ENCODE measurements around the gene CSNK1G1.

The CSNK1G1 gene

GRCh38 chr15:64310036-64310435, 45.9 kb downstream of the CSNK1G1 start:
- Histone ChIP-seq H3K4me2 (no peak overlapping the region), H3K27ac (no peak overlapping the region), H4K20me1 (peaks cover 7% of the 10 kb centered on the region), H3K27me3 (no peaks in the 10 kb centered on the region), H3K4me3 (no peak overlapping the region), H3K9ac (no peak overlapping the region), H3K4me1 (no peaks in the 10 kb centered on the region), H3K9me3 (0 out of 2 replicates have a peak, but pooled peaks cover 5% of the 10 kb centered on the region), H3K36me3 (no peaks in the 10 kb centered on the region)
- TF ChIP-seq Cebpa-rat (IDR thresholded peaks at IDR 0.05) = no peak

GRCh38 chr15:64305261-64305660, 50.7 kb downstream of the CSNK1G1 start:
- Histone ChIP-seq H3K9me3 (no peaks in the 10 kb centered on the region), H3K4me1 (no peaks in the 10 kb centered on the region), H3K27me3 (no peaks in the 10 kb centered on the region), H3K4me3 (no peak overlapping the region), H3K9ac (no peak overlapping the region), H3K27ac (no peak overlapping the region), H4K20me1 (no peaks in the 10 kb centered on the region; the same call in 1 of the 2 replicates), H3K4me2 (no peak overlapping the region), H3K36me3 (peaks cover 8% of the 10 kb centered on the region)
- no peak for TF ChIP-seq Cebpa-rat (IDR thresholded peaks at IDR 0.05)

DNA sequence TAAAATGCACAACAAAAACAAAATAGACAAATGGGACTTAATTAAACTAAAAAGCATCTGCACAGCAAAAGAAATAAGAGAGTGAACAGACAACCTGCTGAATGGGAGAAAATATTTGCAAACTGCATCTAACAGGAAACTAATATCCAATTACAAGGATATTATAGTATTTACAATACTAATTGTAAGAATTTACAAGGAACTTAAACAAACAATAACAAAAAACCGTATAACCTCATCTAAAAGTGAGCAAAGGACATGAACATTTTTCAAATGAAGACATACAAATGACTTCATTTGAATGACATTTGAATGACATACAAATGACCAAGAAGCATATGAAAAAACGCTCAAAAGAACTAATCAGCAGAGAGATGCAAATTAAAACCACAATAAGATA, 66.4 kb downstream of the CSNK1G1 start:
- no peak overlapping the region for H3K27ac ChIP-seq
- 0 out of 2 replicates have a peak, but pooled peaks cover 4% of the 10 kb centered on the region for H4K20me1 ChIP-seq
- no peak overlapping the region for H3K4me2 ChIP-seq
- no peak overlapping the region for H3K9ac ChIP-seq
- no peak overlapping the region for H3K4me3 ChIP-seq
- H3K27me3 ChIP-seq = no peaks in the 10 kb centered on the region
- peaks cover 11% of the 10 kb centered on the region; the same call in 1 of the 2 replicates for H3K36me3 ChIP-seq
- H3K4me1 ChIP-seq = peaks cover 8% of the 10 kb centered on the region
- H3K9me3 ChIP-seq = no peaks in the 10 kb centered on the region
- TF ChIP-seq Cebpa-rat (IDR thresholded peaks at IDR 0.05) = no peak

GRCh38 chr15:64288999-64289398, 67.0 kb downstream of the CSNK1G1 start:
- no peak overlapping the region for H3K9ac ChIP-seq
- peaks cover 11% of the 10 kb centered on the region; the same call in 1 of the 2 replicates for H3K36me3 ChIP-seq
- no peak overlapping the region for H3K4me2 ChIP-seq
- TF ChIP-seq Cebpa-rat (IDR thresholded peaks at IDR 0.05) = no peak
- no peak overlapping the region for H3K4me3 ChIP-seq
- peaks cover 8% of the 10 kb centered on the region for H3K4me1 ChIP-seq
- H3K27ac ChIP-seq = no peak overlapping the region
- no peaks in the 10 kb centered on the region for H3K9me3 ChIP-seq
- 0 out of 2 replicates have a peak, but pooled peaks cover 4% of the 10 kb centered on the region for H4K20me1 ChIP-seq
- no peaks in the 10 kb centered on the region for H3K27me3 ChIP-seq

GRCh38 chr15:64288577-64288976, 67.4 kb downstream of the CSNK1G1 start:
- TF ChIP-seq Cebpa-rat (IDR thresholded peaks at IDR 0.05) = no peak
- Histone ChIP-seq H3K36me3 (peaks cover 10% of the 10 kb centered on the region; the same call in 1 of the 2 replicates), H3K4me2 (no peak overlapping the region), H3K4me1 (peaks cover 8% of the 10 kb centered on the region), H3K9ac (no peak overlapping the region), H3K27me3 (no peaks in the 10 kb centered on the region), H4K20me1 (0 out of 2 replicates have a peak, but pooled peaks cover 3% of the 10 kb centered on the region), H3K9me3 (no peaks in the 10 kb centered on the region), H3K27ac (no peak overlapping the region), H3K4me3 (no peak overlapping the region)

- Histone ChIP-seq H3K4me2 (no peak overlapping the region), H4K20me1 (no peaks in the 10 kb centered on the region), H3K9me3 (no peaks in the 10 kb centered on the region), H3K27ac (no peak overlapping the region), H3K9ac (no peak overlapping the region), H3K27me3 (no peaks in the 10 kb centered on the region), H3K36me3 (peaks cover 8% of the 10 kb centered on the region; the same call in 1 of the 2 replicates), H3K4me3 (no peak overlapping the region), H3K4me1 (peaks cover 8% of the 10 kb centered on the region)
- no peak for TF ChIP-seq Cebpa-rat (IDR thresholded peaks at IDR 0.05)
Measured at GRCh38 chr15:64287953-64288352, 68.0 kb downstream of the CSNK1G1 start.

- Histone ChIP-seq H3K9ac (no peak overlapping the region), H3K4me1 (no peaks in the 10 kb centered on the region), H3K27me3 (no peaks in the 10 kb centered on the region), H3K9me3 (peaks cover 6% of the 10 kb centered on the region), H3K27ac (no peak overlapping the region), H3K4me2 (no peak overlapping the region), H3K36me3 (peaks cover 14% of the 10 kb centered on the region), H3K4me3 (no peak overlapping the region), H4K20me1 (no peaks in the 10 kb centered on the region)
- no peak for TF ChIP-seq Cebpa-rat (IDR thresholded peaks at IDR 0.05)
Measured at GRCh38 chr15:64286473-64286872, 69.5 kb downstream of the CSNK1G1 start.

GRCh38 chr15:64285871-64286270, 70.1 kb downstream of the CSNK1G1 start:
- Histone ChIP-seq H3K27me3 (no peaks in the 10 kb centered on the region), H3K9ac (no peak overlapping the region), H4K20me1 (no peaks in the 10 kb centered on the region), H3K4me1 (no peaks in the 10 kb centered on the region), H3K27ac (no peak overlapping the region), H3K9me3 (peaks cover 12% of the 10 kb centered on the region), H3K36me3 (peaks cover 20% of the 10 kb centered on the region), H3K4me3 (no peak overlapping the region), H3K4me2 (no peak overlapping the region)
- TF ChIP-seq Cebpa-rat (IDR thresholded peaks at IDR 0.05) = no peak

GRCh38 chr15:64285150-64285549, 70.8 kb downstream of the CSNK1G1 start:
- Histone ChIP-seq H3K9ac (no peak overlapping the region), H3K4me1 (no peaks in the 10 kb centered on the region), H3K9me3 (peaks cover 14% of the 10 kb centered on the region), H3K4me3 (no peak overlapping the region), H3K4me2 (no peak overlapping the region), H3K36me3 (peaks cover 20% of the 10 kb centered on the region), H3K27ac (no peak overlapping the region), H3K27me3 (no peaks in the 10 kb centered on the region), H4K20me1 (no peaks in the 10 kb centered on the region)
- no peak for TF ChIP-seq Cebpa-rat (IDR thresholded peaks at IDR 0.05)

DNA sequence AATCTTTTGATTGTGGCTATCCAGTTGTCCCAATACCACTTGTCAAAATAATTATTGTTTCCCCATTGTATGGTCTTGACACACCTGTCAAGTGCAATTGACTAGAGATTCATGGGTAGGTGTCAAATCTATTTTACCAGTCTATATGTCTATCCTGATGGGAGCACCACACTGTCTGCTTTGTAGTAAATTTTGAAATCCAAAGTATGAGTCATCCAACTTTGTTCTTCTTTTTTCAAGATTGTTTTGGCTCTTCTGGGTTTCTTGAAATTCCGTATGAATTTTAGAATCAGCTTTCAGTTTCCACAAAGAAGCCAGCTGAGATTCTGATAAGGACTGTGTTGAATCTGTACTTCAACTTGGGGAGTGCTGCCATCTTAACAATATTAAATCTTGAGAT, 71.9 kb downstream of the CSNK1G1 start:
- no peak for TF ChIP-seq Cebpa-rat (IDR thresholded peaks at IDR 0.05)
- H3K4me2 ChIP-seq = no peak overlapping the region

DNA sequence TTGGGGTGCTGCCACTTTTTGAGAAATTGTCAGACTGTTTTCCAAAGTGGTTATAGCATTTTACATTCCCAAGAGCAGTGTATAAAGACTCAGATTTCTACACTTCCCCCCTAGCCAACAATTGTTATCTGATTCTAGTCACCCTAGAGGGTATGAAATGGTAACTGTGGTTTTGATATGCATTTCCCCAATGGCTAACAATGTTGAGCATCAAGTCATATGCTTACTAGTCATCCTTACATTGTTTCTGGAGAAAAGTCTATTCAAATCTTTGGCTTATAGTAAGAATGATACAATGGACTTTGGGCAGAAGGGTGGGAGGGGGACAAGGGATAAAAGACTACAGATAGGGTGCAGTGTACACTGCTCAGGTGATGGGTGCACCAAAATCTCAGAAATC, 73.3 kb downstream of the CSNK1G1 start:
- Histone ChIP-seq H3K4me2 (no peak overlapping the region), H3K27me3 (no peaks in the 10 kb centered on the region), H3K9me3 (peaks cover 14% of the 10 kb centered on the region), H4K20me1 (no peaks in the 10 kb centered on the region), H3K4me1 (no peaks in the 10 kb centered on the region), H3K9ac (no peak overlapping the region), H3K4me3 (no peak overlapping the region), H3K27ac (no peak overlapping the region), H3K36me3 (peaks cover 24% of the 10 kb centered on the region)
- no peak for TF ChIP-seq Cebpa-rat (IDR thresholded peaks at IDR 0.05)

More for the DNA sequence above, 71.9 kb downstream of the CSNK1G1 start:
- H3K36me3 ChIP-seq = peaks cover 27% of the 10 kb centered on the region
- no peaks in the 10 kb centered on the region for H3K27me3 ChIP-seq
- no peak overlapping the region for H3K27ac ChIP-seq
- H3K4me1 ChIP-seq = no peaks in the 10 kb centered on the region
- H3K4me3 ChIP-seq = no peak overlapping the region
- no peaks in the 10 kb centered on the region for H4K20me1 ChIP-seq
- peaks cover 14% of the 10 kb centered on the region for H3K9me3 ChIP-seq
- H3K9ac ChIP-seq = no peak overlapping the region

All from BLaER1 (cell line).